ENCODE data around the gene XXYLT1. TPM values are rescaled to one million over a fixed set of nuclear protein-coding genes. Genes with fewer than 3 reads are reported as not detected.

The XXYLT1 gene
- total RNA-seq, 4 donors from 2014 or later = 7.5 to 19.4 (median 10.6) TPM

- TF ChIP-seq, protein P1, sequence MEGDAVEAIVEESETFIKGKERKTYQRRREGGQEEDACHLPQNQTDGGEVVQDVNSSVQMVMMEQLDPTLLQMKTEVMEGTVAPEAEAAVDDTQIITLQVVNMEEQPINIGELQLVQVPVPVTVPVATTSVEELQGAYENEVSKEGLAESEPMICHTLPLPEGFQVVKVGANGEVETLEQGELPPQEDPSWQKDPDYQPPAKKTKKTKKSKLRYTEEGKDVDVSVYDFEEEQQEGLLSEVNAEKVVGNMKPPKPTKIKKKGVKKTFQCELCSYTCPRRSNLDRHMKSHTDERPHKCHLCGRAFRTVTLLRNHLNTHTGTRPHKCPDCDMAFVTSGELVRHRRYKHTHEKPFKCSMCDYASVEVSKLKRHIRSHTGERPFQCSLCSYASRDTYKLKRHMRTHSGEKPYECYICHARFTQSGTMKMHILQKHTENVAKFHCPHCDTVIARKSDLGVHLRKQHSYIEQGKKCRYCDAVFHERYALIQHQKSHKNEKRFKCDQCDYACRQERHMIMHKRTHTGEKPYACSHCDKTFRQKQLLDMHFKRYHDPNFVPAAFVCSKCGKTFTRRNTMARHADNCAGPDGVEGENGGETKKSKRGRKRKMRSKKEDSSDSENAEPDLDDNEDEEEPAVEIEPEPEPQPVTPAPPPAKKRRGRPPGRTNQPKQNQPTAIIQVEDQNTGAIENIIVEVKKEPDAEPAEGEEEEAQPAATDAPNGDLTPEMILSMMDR (IDR thresholded peaks at IDR 0.05; ENCODE audit: low read depth) = no peak
Observed at GRCh38 chr3:195170496-195170895, 100.5 kb downstream of the XXYLT1 start.

DNA sequence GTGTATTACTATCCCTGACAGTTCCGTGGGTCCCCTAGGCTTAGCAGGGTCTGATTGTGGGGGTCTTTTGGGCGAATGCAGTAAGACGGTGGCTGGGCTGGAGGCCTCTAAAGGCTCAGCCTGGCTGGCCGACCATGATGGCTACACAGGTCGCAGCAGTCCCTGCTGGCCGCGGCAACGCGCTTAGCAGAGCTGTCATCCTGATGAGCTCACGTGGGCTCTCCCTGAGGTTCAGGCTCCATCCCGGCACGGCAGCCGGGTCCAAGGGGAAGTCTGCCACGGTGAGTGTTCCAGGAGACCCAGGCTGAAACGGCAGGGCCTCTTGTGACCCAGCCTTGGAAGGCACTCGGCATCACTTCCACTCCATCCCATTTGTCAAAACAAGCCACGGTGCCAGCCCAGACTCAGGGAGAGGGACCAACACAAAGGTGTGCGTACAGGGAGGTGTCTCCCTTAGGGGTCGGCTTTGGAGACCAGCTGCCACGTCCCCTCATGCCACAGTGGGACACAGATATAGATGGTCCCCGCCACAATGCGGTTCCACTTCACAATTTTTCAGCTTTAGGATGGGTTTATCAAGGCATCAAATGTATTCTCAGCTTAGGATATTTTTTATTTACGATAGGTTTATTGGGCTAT, 101.8 kb downstream of the XXYLT1 start:
- TF ChIP-seq, protein P1 (IDR thresholded peaks at IDR 0.05; ENCODE audit: low read depth) = no peak

DNA sequence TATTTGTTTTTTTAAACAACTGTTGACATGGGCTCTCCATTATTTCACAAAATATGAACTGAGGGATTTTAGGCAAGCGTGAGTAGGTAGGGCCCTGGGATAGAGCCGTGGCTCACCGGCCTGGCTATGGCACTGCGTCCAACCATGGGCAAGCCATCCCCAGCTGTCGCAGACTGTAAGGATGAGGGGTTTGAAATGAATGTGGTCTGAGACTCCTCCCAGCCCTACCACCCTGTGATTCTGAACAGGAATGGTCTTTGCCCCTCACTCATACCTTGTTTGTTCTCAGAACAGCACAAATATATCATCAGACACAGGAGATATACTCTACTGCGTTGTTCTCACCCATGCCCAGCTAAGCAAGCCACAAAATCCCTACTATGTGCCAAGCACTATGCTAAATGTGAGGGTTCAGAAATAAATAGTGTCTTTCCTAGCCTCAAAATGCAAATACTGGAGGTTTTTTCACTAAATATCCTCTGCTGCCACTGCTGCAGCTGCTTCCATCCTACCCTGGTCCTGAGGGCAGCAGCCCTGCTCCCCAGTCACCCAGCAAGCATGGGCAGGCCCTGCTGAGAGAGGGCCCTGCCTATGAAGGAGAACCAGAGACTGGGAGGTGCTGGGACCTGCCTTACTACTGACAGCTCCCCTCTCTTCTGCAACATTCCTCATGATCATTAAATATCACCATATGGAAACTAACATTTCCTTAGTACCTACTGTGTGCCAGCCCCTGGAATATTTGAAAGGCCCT, 102.8 kb downstream of the XXYLT1 start:
- TF ChIP-seq, protein P1 (IDR thresholded peaks at IDR 0.05; ENCODE audit: low read depth) = no peak

- TF ChIP-seq, protein P1 (IDR thresholded peaks at IDR 0.05; ENCODE audit: low read depth) = no peak
Observed at GRCh38 chr3:195165790-195166189, 105.2 kb downstream of the XXYLT1 start.

GRCh38 chr3:195165265-195165609, 105.7 kb downstream of the XXYLT1 start:
- TF ChIP-seq, protein P1 (IDR thresholded peaks at IDR 0.05; ENCODE audit: low read depth) = no peak

GRCh38 chr3:195164573-195165264, 106.2 kb downstream of the XXYLT1 start:
- TF ChIP-seq, protein P1 (IDR thresholded peaks at IDR 0.05; ENCODE audit: low read depth) = no peak
